ENCODE results near the gene NANOS2.
"Not testable (repeated sequence)": the region's sequence is repeated elsewhere in the genome, so short reads cannot be mapped to it uniquely, and the experiment has no call there.

Gene NANOS2

DNA sequence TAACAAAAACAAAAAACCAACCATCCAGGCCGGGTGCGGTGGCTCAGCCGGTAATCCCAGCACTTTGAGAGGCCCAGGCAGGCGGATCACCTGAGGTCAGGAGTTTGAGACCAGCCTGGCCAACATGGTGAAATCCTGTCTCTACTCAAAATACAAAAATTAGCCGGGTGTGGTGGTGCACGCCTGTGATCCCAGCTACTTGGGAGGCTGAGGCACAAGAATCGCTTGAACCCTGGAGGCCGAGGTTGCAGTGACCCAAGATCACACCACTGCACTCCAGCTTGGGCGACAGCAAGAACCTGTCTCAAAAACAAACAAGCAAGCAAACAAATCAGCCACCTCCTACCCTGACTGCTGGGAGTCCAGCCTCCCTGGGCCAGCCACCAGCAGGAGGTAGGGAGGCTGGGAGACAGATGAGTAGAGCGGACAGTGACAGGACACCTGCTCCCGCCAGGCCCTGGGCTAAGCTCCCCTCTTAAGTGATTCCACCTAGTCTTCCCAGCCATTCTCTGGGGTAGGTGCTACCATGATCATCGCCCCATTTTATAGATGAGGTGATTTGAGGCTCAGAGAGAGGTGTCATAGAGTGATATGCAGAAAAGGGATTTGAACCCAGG lies 18.5 kb downstream of the NANOS2 start:
- DNase-seq (ENCODE audit: low read depth, low spot score), result not testable (repeated sequence)

DNA sequence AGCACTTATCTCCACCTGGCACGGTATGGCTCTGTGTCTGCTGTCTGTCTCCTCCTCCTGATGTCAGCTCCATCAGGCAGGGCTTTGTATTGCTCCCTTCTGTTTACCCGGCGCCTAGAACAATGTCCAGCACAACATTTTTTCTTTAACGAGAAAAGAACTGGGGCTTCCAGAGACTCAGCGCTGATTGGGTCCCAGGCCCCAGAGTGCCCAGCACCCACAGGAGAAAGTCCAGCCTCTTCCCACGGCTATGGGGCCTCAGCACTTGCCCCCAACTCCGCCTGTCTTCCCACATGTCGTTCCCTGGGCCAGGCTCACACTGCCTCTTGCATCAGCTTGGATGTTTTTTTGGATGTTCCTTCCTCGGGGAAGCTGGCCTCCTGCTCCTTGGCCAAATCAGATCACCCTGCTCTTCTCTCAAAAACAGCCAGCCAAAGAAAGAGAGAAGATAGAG lies 19.0 kb downstream of the NANOS2 start:
- DNase-seq (ENCODE audit: low read depth, low spot score), result no peak

DNA sequence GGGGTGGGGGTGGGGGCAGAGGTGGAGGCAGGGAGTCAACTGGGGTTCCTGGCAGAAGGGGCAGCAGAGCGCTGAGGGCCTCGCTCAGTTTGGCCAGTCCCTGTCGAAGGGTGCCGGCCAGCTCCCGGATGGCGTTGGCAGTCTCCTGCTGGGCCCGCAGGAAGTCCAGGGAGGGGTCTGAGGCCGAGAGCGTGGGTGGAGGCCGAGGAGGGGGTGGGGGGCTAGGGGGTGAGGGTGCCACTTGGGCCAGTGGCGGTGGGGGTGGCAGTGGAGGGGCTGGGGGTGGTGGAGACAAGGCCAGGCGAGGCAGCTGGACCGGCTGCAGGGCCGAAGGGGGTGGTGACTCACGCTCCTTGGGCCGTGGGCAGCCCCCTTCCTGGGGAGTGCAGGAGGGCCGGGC lies 23.7 kb downstream of the NANOS2 start:
- DNase-seq (ENCODE audit: low read depth, low spot score), result no peak

DNA sequence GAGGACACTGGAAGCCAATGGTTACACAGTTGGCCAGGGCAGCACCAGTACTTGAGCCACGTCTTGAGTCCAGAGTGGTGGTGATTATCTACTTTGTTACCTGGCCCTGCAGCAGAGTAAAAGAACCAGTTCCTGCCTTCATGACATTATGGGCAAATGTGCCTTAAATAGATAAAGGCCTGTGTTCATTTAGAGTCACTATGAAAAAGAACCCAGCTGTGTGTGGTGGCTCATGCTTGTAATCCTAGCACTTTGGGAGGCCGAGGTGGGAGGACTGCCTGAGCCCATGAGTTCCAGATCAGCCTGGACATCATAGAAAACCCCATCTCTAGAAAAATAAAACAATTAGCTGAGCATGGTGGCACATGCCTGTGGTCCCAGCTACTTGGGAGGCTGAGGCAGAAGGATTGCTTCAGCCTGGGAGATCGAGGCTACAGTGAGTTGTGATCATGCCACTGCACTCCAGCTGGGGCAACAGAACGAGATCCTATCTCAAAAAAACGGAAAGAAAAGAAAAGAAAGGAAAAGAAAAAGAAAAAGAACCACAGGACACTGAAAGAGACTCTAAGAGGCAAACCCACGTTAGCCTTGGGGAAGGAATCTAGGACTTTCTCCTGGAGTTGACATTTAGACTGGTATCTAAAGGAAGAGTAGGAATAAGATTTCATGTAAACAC lies 25.2 kb downstream of the NANOS2 start:
- DNase-seq (ENCODE audit: low read depth, low spot score), result no peak

DNA sequence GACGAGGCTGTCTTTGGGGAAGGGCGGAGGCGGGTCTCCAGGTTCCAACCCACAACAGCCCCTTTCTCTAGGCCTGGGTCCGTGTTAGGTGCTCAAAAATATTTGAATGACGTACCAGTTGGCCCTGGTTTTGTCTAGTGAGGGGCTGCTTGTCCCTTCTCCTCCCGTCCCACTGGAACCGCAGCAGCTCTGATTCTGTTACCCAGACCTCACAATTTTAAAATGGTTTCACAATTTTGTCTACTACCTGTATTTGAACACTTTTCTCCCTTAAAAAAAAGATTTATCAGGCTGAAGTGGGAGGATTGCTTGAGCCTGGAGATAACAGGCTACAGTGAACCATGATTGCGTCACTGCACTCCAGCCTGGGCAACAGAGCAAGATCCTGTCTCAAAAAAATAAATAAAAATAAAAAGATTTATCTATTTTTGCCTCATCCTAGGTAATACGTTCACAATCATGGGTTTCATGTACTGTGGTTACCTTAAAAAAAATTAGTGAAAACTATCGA lies 27.3 kb downstream of the NANOS2 start:
- no peak for DNase-seq (ENCODE audit: low read depth, low spot score)

DNA sequence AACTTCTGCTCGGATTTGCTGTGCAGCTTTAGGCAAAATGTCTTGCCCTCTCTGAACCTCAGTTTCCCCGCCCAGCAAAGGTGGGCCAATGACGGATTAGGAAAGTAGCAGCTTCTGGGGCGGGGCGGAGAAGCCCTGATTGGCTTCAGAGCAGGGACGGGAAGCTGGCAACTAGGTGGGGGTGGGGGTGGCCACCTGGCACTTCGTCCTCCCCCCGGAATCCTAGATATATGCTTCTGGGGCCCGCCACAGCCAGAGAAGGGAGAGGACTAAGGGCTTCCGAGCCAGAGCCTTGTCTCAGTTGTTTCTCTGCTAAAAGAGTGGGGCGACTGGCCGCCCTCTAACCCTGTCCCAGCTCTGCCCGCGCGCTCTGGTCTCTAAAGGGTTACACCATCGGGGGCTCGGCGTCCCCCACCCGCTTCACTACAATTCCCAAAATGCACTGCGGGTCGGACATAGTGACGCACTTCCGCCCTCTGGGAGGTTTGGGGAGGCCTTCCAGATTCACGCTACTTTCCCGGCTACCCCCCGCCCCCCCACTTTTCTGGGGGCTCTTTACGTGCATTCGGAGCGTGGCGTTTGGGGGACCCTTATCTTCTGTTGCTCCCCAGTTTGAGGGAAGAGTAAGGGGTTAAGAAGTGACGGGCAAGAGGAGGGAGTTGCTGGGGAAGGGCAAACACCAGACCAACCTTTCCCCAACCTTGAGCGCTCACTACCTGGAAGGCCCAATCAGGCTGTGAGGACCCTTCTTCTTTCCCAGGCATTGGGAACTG lies 28.0 kb downstream of the NANOS2 start:
- peak; percentile 89 for DNase-seq (ENCODE audit: low read depth, low spot score)

DNA sequence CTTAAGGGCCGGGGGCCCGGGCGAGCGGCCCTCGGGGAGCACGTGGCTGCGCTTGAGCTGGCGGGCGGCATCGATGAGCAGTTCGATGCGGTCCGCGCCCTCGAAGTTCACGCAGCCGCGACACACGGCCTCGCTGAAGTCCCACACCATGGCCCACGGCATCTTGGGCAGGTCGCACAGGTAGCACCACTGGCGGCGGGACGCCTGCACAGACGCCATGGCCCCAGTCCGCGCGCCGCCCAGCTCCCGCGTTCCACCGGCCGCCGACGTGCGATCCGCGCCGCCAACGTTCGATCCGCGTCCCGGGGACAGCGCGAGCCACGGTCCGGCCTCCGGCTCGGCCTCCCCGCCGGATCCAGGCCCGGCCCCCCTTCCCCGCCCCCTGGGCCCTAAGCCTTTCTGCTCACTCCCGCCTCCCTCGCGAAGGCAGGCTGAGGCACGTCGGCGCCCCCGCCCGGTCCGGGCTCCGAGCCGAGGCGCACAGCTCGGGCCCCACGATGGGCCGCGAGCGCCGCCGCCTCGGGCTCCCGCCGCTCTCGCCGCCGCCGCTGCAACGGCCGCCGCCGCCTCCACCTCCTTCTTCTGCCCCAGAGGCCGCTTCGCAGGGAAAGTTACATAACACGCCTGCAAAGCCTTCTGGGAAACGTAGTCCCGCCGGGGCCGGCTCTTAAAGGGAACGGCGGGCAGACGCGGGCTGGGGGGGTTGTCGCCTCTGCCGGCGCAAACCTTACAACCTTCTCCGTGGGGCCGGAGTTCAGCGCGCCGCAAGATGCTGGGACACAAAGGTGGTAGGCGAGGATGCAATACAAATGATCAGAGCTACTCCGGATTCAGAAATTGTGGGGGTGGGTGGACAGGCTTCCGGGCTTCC lies 28.8 kb downstream of the NANOS2 start, which contains the start of gene IRF2BP1:
Gene IRF2BP1 (minus strand): TSS at position 586 of the 871 bp plus-strand sequence. CDS start 367 bp downstream, at position 219.
- DNase-seq (ENCODE audit: low read depth, low spot score), result peak; percentile 85

DNA sequence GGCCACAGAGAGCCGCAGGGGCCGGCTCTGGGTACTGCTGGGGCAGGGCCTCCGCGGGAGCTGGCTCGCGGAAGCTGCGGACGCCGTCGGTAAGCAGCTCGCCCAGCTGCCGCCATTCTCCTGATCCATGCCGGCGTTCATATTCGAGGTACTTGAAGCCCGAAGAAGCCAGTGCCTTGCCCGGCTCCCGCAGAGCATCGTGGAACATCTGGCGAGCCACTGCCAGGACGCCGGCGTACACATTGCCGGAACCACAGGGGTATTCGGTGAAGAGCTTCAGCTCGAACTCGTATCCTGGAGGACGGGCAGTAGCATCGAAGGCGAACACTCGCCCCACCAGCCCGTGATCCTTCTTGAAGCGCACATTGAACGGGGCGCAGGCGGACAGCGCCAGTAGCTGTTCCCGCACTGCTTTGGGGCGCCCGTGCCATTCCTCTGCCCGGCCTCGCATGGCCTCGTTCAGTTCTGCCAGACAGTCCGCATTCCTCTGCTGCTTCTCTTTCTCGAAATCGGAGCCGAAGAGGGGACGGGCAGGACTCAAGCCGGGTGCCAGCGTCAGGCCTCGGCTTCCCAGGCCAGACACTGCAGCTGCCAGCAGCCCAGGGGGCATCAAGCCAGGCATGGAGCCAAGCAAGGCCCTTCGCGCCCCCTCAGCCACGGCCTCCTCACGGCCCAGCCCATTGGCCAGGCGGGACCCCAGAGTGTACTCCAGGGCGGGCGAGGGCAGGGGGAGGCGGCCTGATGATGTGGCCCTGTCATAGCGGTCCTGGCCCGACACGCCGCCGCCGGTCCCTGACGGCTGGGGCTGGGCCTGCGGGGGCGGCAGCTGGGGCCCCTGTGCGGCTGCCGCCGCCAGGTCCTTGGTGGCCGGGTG lies 29.7 kb downstream of the NANOS2 start:
- no peak for DNase-seq (ENCODE audit: low read depth, low spot score)

DNA sequence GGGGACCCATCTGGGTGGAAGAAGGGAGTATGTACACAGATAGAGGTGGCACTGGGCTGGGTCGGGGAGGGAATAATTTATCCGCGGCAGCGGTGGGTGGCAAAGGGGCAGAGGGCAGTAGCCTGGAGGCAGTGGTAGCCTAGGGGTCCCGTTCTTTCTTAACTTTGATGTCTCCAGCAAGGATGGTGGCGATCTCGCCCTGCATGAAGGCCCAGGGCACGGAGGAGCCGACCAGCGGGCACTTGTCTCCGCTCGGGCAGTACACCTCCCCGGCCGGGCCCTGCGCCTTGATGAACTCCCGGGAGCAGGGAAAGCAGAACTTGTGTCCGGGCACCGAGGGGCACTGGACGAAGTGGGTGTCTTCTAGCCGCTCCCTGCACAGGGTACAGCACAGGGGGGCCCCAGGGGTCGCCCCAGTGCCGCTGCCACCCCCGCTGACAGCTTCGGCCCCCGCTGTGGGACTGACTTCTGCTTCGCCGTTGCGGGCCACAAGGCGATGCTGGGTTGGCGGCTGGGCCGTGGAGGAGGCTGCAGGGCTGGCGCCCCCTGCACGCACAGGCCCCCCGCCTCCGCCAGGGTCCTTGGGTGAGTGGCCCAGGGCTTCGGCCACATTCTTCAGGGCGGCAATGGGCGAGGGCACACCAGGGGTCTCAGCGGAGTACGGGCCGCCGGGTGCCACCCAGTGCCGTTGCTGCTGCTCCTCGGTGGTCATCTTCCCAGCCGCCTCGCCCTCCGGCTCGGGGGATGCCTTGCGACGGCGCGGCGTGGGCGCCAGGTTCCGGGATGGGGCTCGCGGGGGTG lies 30.5 kb downstream of the NANOS2 start:
- no peak for DNase-seq (ENCODE audit: low read depth, low spot score)

DNA sequence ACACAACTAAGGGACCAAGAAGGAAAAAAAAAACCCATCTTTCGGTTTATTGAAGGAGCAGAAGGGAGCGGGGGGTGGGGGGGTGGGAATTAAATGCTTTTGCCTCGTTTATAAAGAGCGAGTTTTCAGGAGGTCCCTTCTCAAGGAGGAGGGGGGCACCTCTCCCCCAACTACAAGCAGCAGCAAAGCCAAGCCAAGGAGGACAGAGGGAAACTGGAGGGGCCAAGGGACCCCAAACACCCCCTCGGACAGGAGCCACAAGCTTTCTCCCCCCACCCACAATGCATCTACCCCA lies 31.0 kb downstream of the NANOS2 start:
- no peak for DNase-seq (ENCODE audit: low read depth, low spot score)

DNA sequence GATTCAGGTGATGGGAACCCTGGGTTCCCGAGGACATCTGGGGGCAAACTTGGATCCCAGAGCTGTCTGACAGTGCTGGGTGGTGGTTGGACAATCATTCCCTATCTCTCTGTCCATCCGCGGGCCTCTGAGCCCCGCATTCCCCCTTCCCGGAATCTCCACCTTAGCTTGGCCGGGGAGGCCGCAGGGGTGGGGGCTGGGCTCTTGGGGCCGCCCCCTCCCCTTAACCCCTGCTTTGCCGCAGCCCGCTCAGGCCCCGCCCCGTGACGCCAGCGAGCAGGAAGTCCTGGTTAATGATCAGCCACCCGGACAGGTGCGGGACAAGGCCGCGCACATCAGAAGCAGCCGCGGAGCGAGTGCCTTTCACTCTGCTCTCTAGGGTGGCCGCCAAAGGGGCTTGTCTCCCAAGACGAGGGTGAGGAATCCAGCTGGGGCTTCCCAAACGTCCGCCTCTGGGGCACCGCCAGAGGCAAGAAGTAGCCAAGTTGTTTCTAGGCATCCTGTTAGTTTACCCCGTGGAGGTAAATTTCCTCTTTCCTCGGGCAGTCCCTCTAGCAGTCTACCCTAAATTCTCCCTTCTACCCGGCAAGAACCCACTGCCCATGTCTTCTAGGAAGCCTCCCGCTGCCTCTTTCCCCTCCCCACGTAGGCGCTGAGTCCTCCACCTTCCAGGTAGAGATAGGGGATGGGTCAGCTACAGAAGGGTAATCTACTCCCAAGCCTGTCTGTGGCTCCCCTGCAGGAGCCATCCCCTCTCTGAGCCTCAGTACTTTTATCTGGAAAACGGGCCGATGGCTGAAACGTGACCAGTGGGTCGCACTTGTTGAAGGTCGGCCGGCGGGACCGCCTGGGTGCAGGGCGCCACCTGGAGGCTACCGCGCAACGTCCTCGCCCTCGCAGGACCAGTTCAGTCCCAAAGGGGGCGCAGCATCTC lies 31.7 kb downstream of the NANOS2 start:
- DNase-seq (ENCODE audit: low read depth, low spot score), result peak; percentile 68

DNA sequence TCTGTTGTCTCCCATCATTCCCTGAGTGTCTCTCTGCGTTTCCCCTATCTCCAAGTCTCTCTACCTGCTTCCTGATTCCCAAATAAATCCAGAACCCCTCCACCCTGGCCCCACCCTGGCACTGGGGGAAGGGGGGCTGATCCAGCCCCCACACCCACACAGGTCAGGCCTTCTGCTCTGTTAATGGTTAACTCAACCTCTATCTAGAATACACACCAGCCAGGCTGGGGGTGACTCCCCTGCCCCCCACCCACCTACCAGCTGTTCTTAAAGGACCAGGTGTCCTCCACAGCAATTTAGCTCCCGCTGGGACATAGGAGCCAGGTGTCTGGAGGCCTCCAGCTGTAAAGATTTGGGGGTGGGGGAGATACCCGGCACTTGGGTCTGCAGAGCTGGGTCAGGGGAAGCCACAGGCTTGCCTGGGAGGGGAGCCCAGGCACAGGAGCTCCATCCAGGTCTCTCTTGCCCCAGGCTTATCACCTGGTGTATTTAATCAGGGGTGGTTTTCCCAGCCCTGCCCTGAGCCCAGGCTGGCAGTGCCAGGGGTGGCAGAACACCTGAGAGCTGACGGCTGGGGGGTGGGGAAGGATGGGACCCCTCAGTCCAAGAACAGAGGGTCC lies 32.6 kb downstream of the NANOS2 start:
- DNase-seq (ENCODE audit: low read depth, low spot score), result no peak

DNA sequence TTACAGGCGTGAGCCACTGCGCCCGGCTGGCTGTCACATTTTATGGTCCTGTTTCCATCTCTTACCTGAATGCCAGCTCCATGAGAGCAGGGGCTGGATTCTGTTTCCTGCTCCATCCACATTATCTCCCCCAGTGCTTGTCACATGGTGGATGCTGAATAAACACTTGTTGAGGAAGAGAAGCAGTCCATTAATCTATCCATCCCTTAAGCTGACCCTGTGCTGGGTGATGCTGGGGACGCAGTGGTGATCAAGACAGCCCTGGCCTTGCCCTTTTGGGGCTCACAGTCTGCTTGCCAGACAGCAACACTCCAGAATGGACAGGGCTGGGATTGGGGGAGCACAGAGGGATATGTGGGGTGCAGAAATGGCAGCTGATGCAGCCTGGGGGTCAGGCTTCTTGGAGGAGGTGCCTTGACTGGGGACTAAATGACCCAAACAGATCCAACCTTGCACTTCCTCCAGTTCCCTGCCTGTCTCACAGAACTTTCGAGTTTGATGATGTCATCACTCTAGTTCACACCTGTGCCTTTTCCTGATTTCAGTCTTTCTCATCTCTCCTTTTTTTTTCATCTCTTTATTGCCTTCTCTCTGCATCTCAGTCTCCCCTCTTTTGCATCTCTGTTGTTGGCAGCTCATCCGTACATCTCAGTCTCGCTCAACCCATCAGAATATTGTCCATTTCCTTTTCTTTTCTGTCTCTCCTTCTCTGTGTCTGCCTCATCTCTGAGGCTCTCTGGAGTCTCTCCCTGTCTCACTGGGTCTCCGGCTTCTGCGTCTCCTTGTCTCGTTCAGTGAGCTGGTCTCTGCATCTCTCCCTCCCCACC lies 33.3 kb downstream of the NANOS2 start:
- no peak for DNase-seq (ENCODE audit: low read depth, low spot score)

DNA sequence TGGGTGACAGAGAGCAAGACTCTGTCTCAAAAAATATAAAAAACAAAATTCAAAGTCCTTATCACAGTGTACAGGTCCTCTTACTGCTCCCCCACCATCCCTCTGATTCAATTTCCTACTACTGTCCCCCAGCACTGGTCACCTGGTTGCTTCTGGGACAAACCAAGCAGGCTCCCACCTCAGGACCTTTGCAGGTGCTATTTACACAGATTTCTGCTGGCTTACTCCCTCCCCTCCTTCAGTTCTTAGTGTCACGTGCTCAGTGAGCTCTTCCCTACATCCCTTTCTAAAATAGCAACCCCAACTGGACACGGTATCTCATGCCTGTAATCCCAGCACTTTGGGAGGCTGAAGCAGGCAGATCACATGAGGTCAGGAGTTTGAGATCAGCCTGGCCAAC lies 34.6 kb downstream of the NANOS2 start:
- DNase-seq (ENCODE audit: low read depth, low spot score), result no peak

DNA sequence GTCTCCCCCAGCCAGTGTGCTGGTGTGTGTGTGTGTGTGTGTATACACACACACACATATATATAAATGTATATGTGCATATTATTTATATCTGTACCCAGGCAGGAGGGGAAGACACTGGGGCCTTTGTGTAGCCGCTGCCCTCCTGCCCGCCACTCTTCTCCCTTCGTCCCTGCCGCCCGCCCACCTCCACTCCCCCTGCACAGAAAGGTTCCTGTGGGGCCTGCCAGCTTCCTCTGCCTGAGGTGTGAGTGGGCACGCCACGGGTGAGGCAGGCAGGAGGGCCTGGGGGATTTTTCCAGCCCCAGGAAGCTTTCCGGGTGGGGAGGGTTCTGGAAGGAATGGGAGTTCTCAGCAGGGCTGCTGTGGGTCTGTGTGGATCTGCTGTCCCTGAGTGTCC lies 35.5 kb downstream of the NANOS2 start:
- DNase-seq (ENCODE audit: low read depth, low spot score), result no peak

DNA sequence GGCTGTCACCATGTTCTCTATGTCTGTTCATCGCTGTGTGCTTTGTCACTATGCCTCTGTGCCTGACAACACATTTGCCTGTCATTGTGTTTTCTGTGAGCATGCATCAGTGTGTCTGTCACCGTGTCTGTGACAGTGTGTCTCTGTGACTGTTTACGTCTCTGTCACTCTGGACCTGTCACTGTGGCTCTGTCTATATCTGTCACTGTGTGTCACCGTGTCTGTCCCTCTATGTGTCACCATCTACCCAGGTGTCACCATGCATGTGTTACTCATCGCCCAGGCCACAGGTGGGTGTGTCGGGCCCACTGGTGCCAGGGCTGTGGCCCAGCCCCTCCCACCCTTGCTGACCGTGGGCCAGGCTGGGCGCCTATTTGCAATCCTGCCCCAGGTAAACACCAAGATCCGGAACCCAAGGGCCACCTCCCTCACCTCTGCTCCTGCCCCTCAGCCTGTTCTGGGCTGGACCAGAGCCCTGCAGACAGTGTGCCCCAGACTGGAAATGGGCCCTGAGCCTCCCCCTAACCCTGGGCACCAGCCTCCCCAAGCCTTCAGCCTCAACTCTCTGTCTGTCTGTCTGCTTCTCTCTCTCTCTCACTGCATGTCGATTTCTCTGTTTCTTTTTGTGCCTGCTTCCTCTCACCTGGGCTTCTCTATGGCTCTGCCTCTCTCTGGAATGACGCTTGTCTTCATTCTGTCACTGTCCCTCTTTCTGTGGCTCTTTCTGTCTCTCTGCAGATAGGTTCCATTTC lies 36.4 kb downstream of the NANOS2 start:
- DNase-seq (ENCODE audit: low read depth, low spot score), result no peak

Measured in smooth muscle cell of the brain vasculature (primary cell).